Stimulated activated CD8-positive, alpha-beta memory T cell treated with anti-CD3 and anti-CD28 coated beads, Interleukin-12 subunit alpha, Interleukin-12 subunit beta, amount 100 ng/mL, for 24 hours (primary cell): ENCODE data around the gene VANGL2.

Experiments used
- DNase-seq: peaks from one replicate; pipeline ENCODE4 v3.0.0-alpha.2; 2020; ENCODE audit errors: extremely low read depth

The VANGL2 gene

GRCh38 chr1:160427625-160428024, 27.3 kb downstream of the VANGL2 start:
- DNase-seq: no peak

GRCh38 chr1:160428053-160428452, 27.7 kb downstream of the VANGL2 start:
- no peak for DNase-seq

- DNase-seq: no peak
Measured at GRCh38 chr1:160428655-160429054, 28.3 kb downstream of the VANGL2 start.

- DNase-seq: no peak
Measured at GRCh38 chr1:160429125-160429561, 28.8 kb downstream of the VANGL2 start.

- no peak for DNase-seq
Measured at GRCh38 chr1:160429702-160430535, 29.6 kb downstream of the VANGL2 start.

GRCh38 chr1:160431006-160431405, 30.6 kb downstream of the VANGL2 start:
- DNase-seq: no peak

DNA sequence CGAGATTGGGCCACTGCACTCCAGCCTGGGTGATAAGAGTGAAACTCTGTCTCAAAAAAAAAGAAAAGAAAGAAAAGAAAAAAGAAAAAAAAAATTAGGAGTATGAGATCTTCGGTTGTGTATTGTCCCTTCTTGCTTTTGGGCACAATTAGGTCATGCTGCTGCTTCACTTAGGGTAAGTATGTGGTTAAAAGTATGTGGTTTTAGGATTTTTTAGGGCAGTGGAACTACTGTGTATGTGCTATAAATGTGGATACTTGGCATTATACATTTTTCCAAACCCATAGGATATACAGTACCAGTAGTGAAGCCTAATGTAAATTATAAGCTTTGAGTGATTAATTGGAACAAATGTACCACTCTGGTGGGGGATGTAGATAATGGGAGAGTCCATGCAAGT, 31.2 kb downstream of the VANGL2 start:
- no peak for DNase-seq

DNA sequence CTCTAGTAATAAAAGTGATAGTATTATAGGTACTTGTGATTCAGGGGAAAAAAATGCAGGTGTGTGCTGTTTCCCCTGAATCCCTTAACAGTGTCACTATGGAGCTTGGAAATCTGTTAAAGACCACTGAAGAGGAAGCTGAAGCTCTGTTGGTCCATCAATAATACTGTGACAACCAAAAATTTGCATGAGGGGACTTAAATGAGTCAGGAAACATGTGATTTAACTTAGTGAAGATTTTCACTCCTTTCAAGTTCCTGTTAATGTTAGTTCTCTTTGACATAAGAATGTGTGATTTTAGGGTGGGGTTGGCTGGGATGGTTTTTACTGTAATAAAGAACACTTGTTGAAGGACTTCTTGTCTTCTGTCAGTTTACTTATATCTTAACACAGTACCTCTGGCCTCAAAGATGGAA, 32.0 kb downstream of the VANGL2 start:
- DNase-seq: no peak

DNA sequence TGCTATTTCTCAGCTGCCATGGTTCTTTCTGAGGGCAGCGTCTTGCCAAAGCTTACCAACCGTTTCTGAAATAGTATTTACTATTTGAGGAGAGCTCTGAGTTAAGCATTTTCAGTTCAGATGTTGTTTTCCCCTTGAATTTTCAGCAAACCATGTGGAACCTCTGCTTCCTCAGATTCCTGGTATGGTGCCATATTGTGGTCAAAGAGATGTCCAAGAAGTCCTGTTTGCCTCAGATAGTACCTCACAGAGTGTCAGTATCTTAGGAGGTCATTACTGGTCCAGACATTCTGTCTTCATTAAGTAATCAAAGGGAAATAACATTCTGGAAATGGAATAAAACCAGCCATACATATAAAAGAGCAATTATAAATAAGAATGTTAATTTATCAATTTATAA, 36.6 kb downstream of the VANGL2 start:
- DNase-seq: no peak

DNA sequence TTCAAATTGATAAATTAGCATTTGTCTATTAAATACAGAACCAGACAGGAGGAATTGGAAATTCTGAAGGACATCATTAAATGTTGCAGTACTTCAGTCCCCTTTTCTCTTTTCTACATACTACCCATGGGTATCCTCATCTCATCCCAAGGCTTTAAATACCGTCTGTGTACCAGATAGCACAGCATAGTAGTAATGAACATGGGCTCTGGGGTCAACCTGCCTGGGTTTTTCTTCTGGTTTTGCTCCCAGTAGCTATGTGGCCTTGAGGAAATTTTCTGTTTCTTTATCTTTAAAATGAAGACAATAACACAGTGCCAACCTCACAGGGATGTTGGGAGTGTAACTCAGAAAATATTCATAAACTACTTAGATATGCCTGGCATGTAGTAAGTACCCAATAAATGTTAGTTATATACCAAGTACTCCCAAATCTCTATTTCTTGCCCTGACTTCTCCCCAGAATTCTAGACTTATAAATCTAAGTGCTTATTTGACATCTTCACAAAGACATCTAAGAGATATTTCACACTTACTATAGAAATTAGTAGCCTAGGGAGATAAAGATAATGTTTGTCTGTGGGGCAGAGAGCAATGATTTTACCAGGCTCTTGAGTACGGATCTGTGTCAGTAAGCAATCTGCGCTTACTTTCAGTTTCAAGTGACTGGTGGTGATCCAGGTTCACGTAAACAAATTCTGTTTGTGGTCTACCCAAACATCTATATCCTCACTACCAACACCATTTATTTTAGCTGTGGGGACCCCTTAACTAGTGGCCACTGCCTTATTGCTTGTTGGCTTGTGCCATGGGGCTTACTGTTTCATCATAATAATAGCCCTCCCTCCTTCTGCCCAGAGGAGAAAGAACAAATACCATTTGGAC, 37.3 kb downstream of the VANGL2 start:
- DNase-seq: no peak

DNA sequence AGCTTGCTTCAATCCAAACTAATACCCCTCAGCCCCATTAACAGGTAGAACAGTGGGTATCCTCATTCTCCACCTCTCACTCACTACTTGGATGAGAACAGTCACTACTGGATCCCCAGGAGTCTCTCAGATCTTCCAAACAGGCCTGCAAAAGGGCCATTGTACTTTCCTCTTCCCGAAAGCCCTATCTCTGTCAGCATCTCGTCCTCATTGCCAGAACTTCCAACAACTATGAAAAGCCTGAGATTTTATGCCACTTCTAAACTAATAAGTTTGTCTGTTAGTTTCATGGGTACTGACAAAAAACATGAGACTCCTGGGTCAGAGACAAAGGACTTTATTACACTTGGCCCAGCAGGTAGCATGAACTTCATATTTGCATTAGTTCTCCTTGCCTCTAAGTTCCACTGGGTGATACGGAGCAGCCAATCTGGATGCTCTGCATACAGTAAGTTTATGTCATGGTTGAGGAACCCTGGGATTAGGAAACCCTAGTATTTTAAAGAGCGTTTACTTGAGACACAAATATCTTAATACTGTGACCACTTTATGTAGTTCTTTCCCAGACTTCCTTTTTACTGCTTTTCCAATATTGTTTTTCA, 38.1 kb downstream of the VANGL2 start:
- no peak for DNase-seq

- no peak for DNase-seq
Measured at GRCh38 chr1:160438935-160439334, 38.6 kb downstream of the VANGL2 start.

- no peak for DNase-seq
Measured at GRCh38 chr1:160439718-160440117, 39.4 kb downstream of the VANGL2 start.

- no peak for DNase-seq
Measured at GRCh38 chr1:160446945-160447600, 46.7 kb downstream of the VANGL2 start.

GRCh38 chr1:160449494-160449893, 49.1 kb downstream of the VANGL2 start:
- no peak for DNase-seq

DNA sequence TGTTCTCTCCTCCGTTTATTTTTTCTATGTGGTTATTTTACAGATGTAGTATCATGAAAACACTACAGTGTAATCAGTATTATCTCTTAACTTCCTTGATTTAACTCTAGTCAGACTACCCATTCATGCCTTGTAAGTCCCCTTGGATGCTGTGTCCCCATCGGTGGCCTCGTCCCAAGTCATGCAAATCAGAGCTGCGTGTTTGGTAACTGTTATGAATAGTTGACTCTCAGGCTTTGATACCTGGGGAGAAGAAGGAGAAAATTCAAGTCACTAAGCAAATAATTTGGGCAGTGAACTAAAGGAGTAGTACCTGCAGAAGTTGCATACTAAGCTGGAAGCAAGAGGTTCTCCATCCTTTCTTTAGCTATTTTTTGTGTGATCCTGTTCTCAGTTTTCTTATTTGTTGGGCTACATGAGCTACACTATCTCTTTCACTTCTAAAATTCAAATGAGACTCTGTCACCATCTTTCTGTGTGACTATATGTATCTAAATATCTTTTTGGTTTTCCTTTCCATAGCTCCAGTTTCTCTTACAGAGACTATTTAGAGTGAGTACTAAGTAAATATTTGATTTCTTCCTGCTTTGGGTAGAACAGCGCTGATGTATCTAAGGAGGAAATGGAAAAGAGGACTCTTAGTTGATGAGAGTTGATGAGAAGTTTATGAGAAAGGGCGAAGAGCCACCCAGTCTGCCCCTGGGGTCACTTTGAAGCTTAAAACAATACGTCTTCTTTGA, 50.9 kb downstream of the VANGL2 start:
- DNase-seq: no peak

DNA sequence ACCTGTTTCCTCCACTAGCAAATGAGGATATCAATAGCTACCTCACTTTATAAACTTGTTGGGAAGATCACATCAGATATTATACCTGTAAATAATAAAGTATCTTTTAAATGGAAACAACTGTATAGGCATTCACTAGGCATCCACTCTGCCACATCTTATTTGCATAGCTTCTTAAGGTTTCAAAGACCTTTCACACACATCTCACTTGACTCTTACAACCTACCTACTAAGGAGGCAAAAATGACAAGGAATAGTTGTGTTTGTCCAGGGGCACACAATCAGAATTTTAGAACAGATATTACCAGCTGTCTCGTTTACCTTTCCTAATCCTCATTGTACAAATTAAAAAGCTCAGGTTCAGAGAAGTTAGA, 51.5 kb downstream of the VANGL2 start:
- DNase-seq: no peak

- DNase-seq: no peak
Measured at GRCh38 chr1:160453443-160453842, 53.1 kb downstream of the VANGL2 start.

DNA sequence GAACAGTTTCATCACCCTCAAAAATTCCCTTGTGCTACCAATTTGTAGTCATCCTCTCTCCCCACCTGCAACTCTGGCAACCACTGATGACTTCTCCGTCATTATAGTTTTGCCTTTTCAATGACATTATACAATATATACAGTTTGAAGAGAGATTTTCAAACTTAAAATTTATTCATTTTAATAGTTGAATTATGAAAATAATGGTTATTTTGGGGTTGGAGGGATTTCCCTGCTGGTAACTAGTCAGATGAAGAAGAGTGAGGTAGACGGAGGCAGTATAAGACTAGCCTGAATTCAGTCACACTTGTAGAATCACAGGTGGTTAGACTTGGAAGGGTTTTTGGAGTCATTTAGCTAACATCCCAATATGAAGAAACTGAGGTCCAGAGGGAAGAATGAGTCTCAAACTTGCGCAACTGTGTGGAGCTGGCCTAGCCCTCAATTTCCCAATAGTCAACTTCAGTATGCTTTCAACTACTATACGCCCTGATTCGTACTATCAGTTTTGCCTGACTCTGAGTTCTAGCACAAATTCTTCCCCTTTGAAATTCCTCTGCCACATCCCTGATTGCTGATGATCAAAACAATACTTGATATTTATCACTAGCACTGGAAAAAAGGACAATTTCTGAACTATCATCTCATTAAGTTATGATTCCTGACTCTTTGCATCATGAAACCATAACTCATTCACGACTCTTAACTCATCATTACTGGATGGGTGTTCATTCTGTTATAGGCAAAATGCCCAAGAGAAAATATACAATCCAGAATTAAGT, 54.2 kb downstream of the VANGL2 start:
- no peak for DNase-seq

GRCh38 chr1:160455153-160455517, 54.8 kb downstream of the VANGL2 start:
- no peak for DNase-seq

GRCh38 chr1:160459056-160459455, 58.7 kb downstream of the VANGL2 start:
- DNase-seq: no peak
